Ovary (tissue), 3 donors: ENCODE data around the gene STYXL1.

Experiments used
- CTCF ChIP-seq, 3 donors: fragments of 450-650 bp in 2 of 3; fragments of 200-600 bp in 1 of 3; IDR thresholded peaks; one replicate each; pipeline versions ENCODE4 v1.5.1 to v1.8.0; 2016 to 2022; ENCODE audit warnings: antibody characterized with exemption in 3 of 3, mild to moderate bottlenecking in 1 of 3
- POLR2A ChIP-seq: fragments of 450-650 bp; IDR thresholded peaks from one replicate; pipeline ENCODE4 v1.6.1; 2017; ENCODE audit warnings: antibody characterized with exemption, mild to moderate bottlenecking, moderate library complexity
- donor health status: DM: no; HTN: no; CAD: no.

- no peak for TF ChIP-seq CTCF (IDR thresholded peaks at IDR 0.05)
- TF ChIP-seq POLR2A, result no peak
Observed at GRCh38 chr7:75985009-75985517, 62.7 kb downstream of the STYXL1 start.
